K562 (cell line): ENCODE data around the gene KTN1. TPM values are rescaled to one million over a fixed set of nuclear protein-coding genes. Genes with fewer than 3 reads are reported as not detected.

Experiments used
- ATAC-seq: fragments of 200-7000 bp; cut with Tn5 transposase; 3 replicates; pipeline ENCODE4 v1.9.1; 2020; ENCODE audit warnings: moderate library complexity
- BruUV-seq: library from RNA; stranded (reverse); fragments of 400-500 nt; replicated peaks from 2 replicates; lab custom pipeline; 2021; lab: Mats Ljungman, UMichigan
- CTCF ChIA-PET: fragments of 300-600 bp; formaldehyde crosslinking; extraction: SDS; loops from one replicate; lab custom pipeline; 2021; ENCODE audit warnings: low intra/inter-chr PET ratio; lab: Yijun Ruan, JAX
- POLR2A ChIA-PET: fragments of 300-600, 350-650 bp; sonication (Branson Sonifier 250); formaldehyde crosslinking; extraction: SDS; loops from one replicate; lab custom pipeline; 2021; ENCODE audit warnings: antibody characterized with exemption, inconsistent platforms; lab: Yijun Ruan, JAX
- DNase-seq, 4 experiments: peaks; one replicate each; pipeline versions ENCODE4 v3.0.0 to v3.0.0-alpha.2; 2011 to 2018; ENCODE audit warnings: low spot score in 3 of 4, mixed read lengths in 3 of 4; ENCODE audit errors: extremely low read depth in 1 of 4
- FAIRE-seq: peaks from 2 replicates; lab custom pipeline; 2011; peaks lifted over from hg19 to GRCh38; lab: Jason Lieb, UNC
- H2AFZ ChIP-seq: 2 replicates; pipeline ENCODE4 v1.6.0; 2011; ENCODE audit warnings: low read depth, low read length, control low read depth, inconsistent platforms
- H3K27ac ChIP-seq: fragments of 200-600 bp; 3 replicates; pipeline ENCODE4 v1.8.0; 2011; ENCODE audit warnings: low read depth, mild to moderate bottlenecking, control low read depth, inconsistent platforms, low read length, moderate library complexity, mixed read lengths; ENCODE audit errors: extremely low read depth
- H3K27me3 ChIP-seq, 2 experiments: fragments of 300-600 bp in 1 of 2; 2 replicates in 1 of 2; 3 replicates in 1 of 2; pipeline versions ENCODE4 v1.6.0 to v1.8.0; 2011; ENCODE audit warnings: inconsistent platforms in 2 of 2, low read length in 2 of 2, mild to moderate bottlenecking in 1 of 2, mixed read lengths in 1 of 2, moderate library complexity in 1 of 2; ENCODE audit not compliant: control insufficient read depth in 2 of 2, insufficient read depth in 2 of 2
- H3K36me3 ChIP-seq: fragments of 300-600 bp; 3 replicates; pipeline ENCODE4 v1.8.0; 2011; ENCODE audit warnings: mild to moderate bottlenecking, low read length, inconsistent platforms; ENCODE audit not compliant: control insufficient read depth, insufficient read depth
- H3K4me1 ChIP-seq, 2 experiments: fragments of 200-600 bp in 1 of 2; replicated peaks in 1 of 2; 2 replicates in 1 of 2; 3 replicates in 1 of 2; pipeline versions ENCODE4 v1.5.1 to v1.8.0; 2011; ENCODE audit warnings: inconsistent platforms in 2 of 2, low read length in 2 of 2, mild to moderate bottlenecking in 1 of 2, mixed read lengths in 1 of 2, moderate library complexity in 1 of 2; ENCODE audit not compliant: control insufficient read depth in 2 of 2, insufficient read depth in 2 of 2
- H3K4me2 ChIP-seq: 2 replicates; pipeline ENCODE4 v1.6.1; 2011; ENCODE audit warnings: low read length, control low read depth, inconsistent platforms, mixed read lengths; ENCODE audit not compliant: insufficient read depth
- H3K4me3 ChIP-seq: fragments of 200-600 bp; sonication (generic), shearing (Covaris generic); 2 replicates; pipeline ENCODE4 v1.5.1; 2016; ENCODE audit warnings: control low read depth, inconsistent platforms
- H3K79me2 ChIP-seq: fragments of 200-600 bp; 3 replicates; pipeline ENCODE4 v1.8.0; 2011; ENCODE audit warnings: low read length, inconsistent platforms; ENCODE audit not compliant: control insufficient read depth, insufficient read depth
- H3K9ac ChIP-seq, 2 experiments: 2 replicates each; pipeline versions ENCODE4 v1.6.0 to v1.6.1; 2011; ENCODE audit warnings: low read depth in 2 of 2, low read length in 2 of 2, control low read depth in 1 of 2, inconsistent platforms in 1 of 2, mild to moderate bottlenecking in 1 of 2, mixed read lengths in 1 of 2; ENCODE audit not compliant: insufficient read depth in 1 of 2
- H3K9me1 ChIP-seq: one replicate; pipeline ENCODE4 v1.6.0; 2011; ENCODE audit warnings: inconsistent platforms, mild to moderate bottlenecking, low read length, moderate library complexity; ENCODE audit not compliant: control insufficient read depth, insufficient read depth
- H3K9me3 ChIP-seq: replicated peaks from 2 replicates; pipeline ENCODE4 v1.5.1; 2011; ENCODE audit warnings: low read depth, low read length, inconsistent platforms; ENCODE audit not compliant: control insufficient read depth, insufficient read depth
- H4K20me1 ChIP-seq: replicated peaks from 2 replicates; pipeline ENCODE4 v1.6.1; 2011; ENCODE audit warnings: low read length, inconsistent platforms, mixed read lengths; ENCODE audit not compliant: control insufficient read depth, insufficient read depth
- ARID2 ChIP-seq: fragments of 450-650 bp; IDR thresholded peaks from 2 replicates; pipeline ENCODE4 v1.6.1; 2017; ENCODE audit warnings: antibody characterized with exemption, mild to moderate bottlenecking
- CBX5 ChIP-seq: IDR thresholded peaks from 2 replicates; pipeline ENCODE4 v1.6.1; 2014; ENCODE audit warnings: low read depth, borderline replicate concordance
- GATAD2A ChIP-seq: fragments of 450-650 bp; IDR thresholded peaks from 2 replicates; pipeline ENCODE4 v1.6.1; 2017
- HNRNPK ChIP-seq: fragments of 200-400 bp; formaldehyde crosslinking; IDR thresholded peaks from one replicate; pipeline ENCODE4 v1.6.1; 2018; ENCODE audit warnings: mild to moderate bottlenecking, low read depth, low read length; ENCODE audit not compliant: poor library complexity, severe bottlenecking
- POLR2AphosphoS5 ChIP-seq: IDR thresholded peaks from 2 replicates; pipeline ENCODE4 v1.6.1; 2011; ENCODE audit warnings: mild to moderate bottlenecking, low read depth, low read length, moderate library complexity; ENCODE audit not compliant: control insufficient read depth, insufficient read depth
- RBM17 ChIP-seq: fragments of 200-400 bp; formaldehyde crosslinking; IDR thresholded peaks from 2 replicates; pipeline ENCODE4 v1.6.1; 2017; ENCODE audit warnings: low read depth, mild to moderate bottlenecking, low read length, borderline replicate concordance
- STAT5A ChIP-seq: IDR thresholded peaks from 2 replicates; pipeline ENCODE4 v1.6.1; 2012; ENCODE audit warnings: low read length, inconsistent platforms, borderline replicate concordance
- TRIM24 ChIP-seq, 2 experiments: fragments of 450-650 bp; IDR thresholded peaks; 2 replicates each; pipeline ENCODE4 v1.6.1; 2016
- ZBTB8A ChIP-seq: fragments of 450-650 bp; IDR thresholded peaks from 2 replicates; pipeline ENCODE4 v1.6.1; 2018; ENCODE audit warnings: mild to moderate bottlenecking, moderate library complexity; ENCODE audit not compliant: partially characterized antibody
- ZNF766 ChIP-seq: fragments of 200-800 bp; sonication (Bioruptor generic); conservative IDR thresholded peaks from 2 replicates; pipeline ENCODE4 v1.6.1; 2016; ENCODE audit warnings: missing genetic modification characterization, missing compliant biosample characterization
- WGBS: fragments of 100-300 bp; shearing (Covaris generic); methylation state at CpG from one replicate; pipeline ENCODE4 v1.1.6; 2016; ENCODE audit warnings: low coverage, mixed read lengths; ENCODE audit not compliant: insufficient coverage; ENCODE audit errors: missing lambda C conversion rate; 5-methylcytosine and 5-hydroxymethylcytosine counted together
- in situ Hi-C: fragments of 300-500 bp; cut with MboI; formaldehyde crosslinking; loops from 4 replicates; pipeline ENCODE4 v1.15.0; 2018; ENCODE audit warnings: inconsistent platforms, mixed read lengths
- intact Hi-C: fragments of 100-400 bp; cut with micrococcal nuclease; formaldehyde crosslinking; loops from 2 replicates; pipeline ENCODE4 v1.14.2; 2022
- polyA plus RNA-seq, 8 experiments: library from polyadenylated mRNA; depleted of rRNA in 4 of 8; stranded (reverse) in 5 of 8; unstranded in 3 of 8; fragments of >200 nt; fragmentation: Nextera tagmentation in 2 of 8; fragmentation: Illumina TruSeq in 1 of 8; extraction: Ambion mirVana in 2 of 8; extraction: Trizol in 1 of 8; gene quantifications; 2 replicates each; pipeline versions ENCODE4 v1.2.1 to v1.2.3, GENCODE V29; 2011 to 2014; ENCODE audit warnings: inconsistent platforms in 1 of 8, missing spikeins in 1 of 8
- total RNA-seq, 7 experiments: library from RNA; depleted of rRNA in 6 of 7; stranded (reverse); fragments of >200 nt in 6 of 7; fragmentation: Illumina TruSeq in 2 of 7; extraction: Trizol in 2 of 7; gene quantifications; 2 replicates each; pipeline versions ENCODE4 v1.2.1 to v1.2.3, GENCODE V29; 2011 to 2021; ENCODE audit warnings: low replicate concordance in 1 of 7
- TF ChIP-seq, protein P1 (sequence below): sonication (generic); formaldehyde crosslinking; IDR thresholded peaks from 2 replicates; pipeline ENCODE4 v1.4.0; 2020; ENCODE audit warnings: mild to moderate bottlenecking, missing genetic modification reagents
- TF ChIP-seq, protein P2 (sequence below): sonication (generic); formaldehyde crosslinking; IDR thresholded peaks from 2 replicates; pipeline ENCODE4 v1.8.0; 2022; ENCODE audit warnings: missing genetic modification reagents, mild to moderate bottlenecking, borderline replicate concordance

Gene KTN1
- total and polyA plus RNA-seq, 9 of the 15 experiments (the other 6 are each of a cell fraction or from before 2014, with no cell fraction given): 34.8 to 120 (median 63.6) TPM

DNA sequence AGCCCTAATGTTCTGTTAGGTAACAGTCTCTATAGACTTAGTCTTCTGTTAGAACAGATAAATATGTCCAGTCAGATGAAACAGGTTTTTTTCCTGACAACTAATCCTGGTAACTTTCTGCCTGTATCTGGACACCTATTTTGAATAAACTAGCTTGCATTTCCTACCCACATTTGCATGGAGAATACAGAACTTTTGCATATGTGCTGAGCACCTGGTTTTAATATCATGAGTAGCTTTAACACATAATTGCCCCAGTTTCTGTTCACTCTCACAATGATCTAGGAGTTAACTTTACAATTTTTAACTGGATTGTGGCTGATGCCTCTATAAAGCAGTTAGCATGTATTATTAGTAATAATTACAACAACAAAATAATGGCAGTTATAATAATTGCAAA is 111.7 kb downstream of the KTN1 start (continued):
- TF ChIP-seq, protein P1, sequence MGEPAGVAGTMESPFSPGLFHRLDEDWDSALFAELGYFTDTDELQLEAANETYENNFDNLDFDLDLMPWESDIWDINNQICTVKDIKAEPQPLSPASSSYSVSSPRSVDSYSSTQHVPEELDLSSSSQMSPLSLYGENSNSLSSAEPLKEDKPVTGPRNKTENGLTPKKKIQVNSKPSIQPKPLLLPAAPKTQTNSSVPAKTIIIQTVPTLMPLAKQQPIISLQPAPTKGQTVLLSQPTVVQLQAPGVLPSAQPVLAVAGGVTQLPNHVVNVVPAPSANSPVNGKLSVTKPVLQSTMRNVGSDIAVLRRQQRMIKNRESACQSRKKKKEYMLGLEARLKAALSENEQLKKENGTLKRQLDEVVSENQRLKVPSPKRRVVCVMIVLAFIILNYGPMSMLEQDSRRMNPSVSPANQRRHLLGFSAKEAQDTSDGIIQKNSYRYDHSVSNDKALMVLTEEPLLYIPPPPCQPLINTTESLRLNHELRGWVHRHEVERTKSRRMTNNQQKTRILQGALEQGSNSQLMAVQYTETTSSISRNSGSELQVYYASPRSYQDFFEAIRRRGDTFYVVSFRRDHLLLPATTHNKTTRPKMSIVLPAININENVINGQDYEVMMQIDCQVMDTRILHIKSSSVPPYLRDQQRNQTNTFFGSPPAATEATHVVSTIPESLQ (CRISPR knock-in tag): no peak
- TF ChIP-seq HNRNPK (no peak), GATAD2A (no peak), TRIM24 (IDR thresholded peaks at IDR 0.05) (no peak), ZBTB8A (no peak), ARID2 (no peak), STAT5A (no peak), RBM17 (no peak), ZNF766 (CRISPR knock-in tag) (no peak)
- TF ChIP-seq, protein P2, sequence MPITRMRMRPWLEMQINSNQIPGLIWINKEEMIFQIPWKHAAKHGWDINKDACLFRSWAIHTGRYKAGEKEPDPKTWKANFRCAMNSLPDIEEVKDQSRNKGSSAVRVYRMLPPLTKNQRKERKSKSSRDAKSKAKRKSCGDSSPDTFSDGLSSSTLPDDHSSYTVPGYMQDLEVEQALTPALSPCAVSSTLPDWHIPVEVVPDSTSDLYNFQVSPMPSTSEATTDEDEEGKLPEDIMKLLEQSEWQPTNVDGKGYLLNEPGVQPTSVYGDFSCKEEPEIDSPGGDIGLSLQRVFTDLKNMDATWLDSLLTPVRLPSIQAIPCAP: no peak

DNA sequence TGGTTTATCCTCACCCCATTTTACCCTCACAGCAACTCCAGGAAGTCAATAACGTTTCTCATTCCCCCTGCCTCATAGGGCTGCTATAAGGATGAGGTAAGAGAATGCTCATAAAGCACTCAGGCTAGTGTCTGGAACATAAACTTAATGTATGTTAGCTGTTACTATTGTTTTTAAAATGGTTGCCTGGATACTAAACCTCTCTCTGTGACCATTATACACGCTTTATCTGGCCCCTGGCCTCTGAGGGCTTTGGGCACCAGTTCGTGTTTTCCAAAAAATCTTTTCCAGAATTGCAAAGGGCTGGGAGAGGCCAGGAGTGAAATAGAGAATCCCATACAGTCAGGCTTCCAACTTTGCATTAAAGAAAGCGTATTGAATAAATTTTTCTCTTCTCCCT is 113.9 kb downstream of the KTN1 start:
- Histone ChIP-seq H3K4me2 (no peak overlapping the region), H3K36me3 (no peaks in the 10 kb centered on the region)
- no peak for TF ChIP-seq POLR2AphosphoS5
- no peak for TF ChIP-seq CBX5
- TF ChIP-seq, all 486 proteins: peak for 0
- no TSS peak for BruUV-seq
- Histone ChIP-seq H3K9me1 (no peaks in the 10 kb centered on the region), H3K27ac (no peak overlapping the region), H3K9me3 (no peaks in the 10 kb centered on the region), H2AFZ (no peak overlapping the region), H3K4me3 (no peak overlapping the region), H4K20me1 (no peaks in the 10 kb centered on the region), H3K9ac (no peak overlapping the region), H3K27me3 (no peaks in the 10 kb centered on the region), H3K79me2 (no peaks in the 10 kb centered on the region), H3K4me1 (no peaks in the 10 kb centered on the region)
- POLR2A ChIA-PET: no interaction called here
- CTCF ChIA-PET: no interaction called here
- intact Hi-C loops: loop anchor here (10.0 kb wide), 1 partner anchor 249 kb away; the partner anchor contains the start of gene TBPL2
- WGBS: 13% methylated on average over 4 of the region's 4 CpGs
- FAIRE-seq: no peak
- no peak for ATAC-seq
- in situ Hi-C loops: no loop called here
- DNase-seq: no peak
